ENCODE results near the gene DTNB. TPM values are rescaled to one million over a fixed set of nuclear protein-coding genes. Genes with fewer than 3 reads are reported as not detected.

DTNB gene
- total and polyA plus RNA-seq, 2 donors (not counting 1 experiment from before 2014, with no cell fraction given) = 25.7 to 37.3 TPM

GRCh38 chr2:25543939-25544338, 129.4 kb downstream of the DTNB start:
- Histone ChIP-seq H3K79me2 (ENCODE audit: control insufficient read depth, insufficient read depth, low read length) (no peaks in the 10 kb centered on the region), H3K4me1 (ENCODE audit: control insufficient read depth in 2 of 2, insufficient read depth in 2 of 2, low read length in 2 of 2) (no peaks in the 10 kb centered on the region), H4K20me1 (ENCODE audit: control insufficient read depth, insufficient read depth, low read length, poor library complexity, severe bottlenecking) (no peaks in the 10 kb centered on the region), H3K27ac (ENCODE audit: low read length in 2 of 2) (no peak overlapping the region), H3K9me3 (ENCODE audit: control extremely low read depth in 1 of 3, control insufficient read depth in 2 of 3, insufficient read depth in 1 of 3, low read length in 2 of 3) (no peaks in the 10 kb centered on the region), H3K9ac (ENCODE audit: low read length) (no peak overlapping the region), H3K4me3 (ENCODE audit: control extremely low read depth in 1 of 5, extremely low read depth in 1 of 5, insufficient read depth in 1 of 5, low read depth in 2 of 5, low read length in 4 of 5) (no peak overlapping the region), H2AFZ (ENCODE audit: insufficient read depth, low read depth, low read length, poor library complexity, severe bottlenecking) (no peak overlapping the region), H3K27me3 (replicated peaks in 1 of 4; ENCODE audit: control extremely low read depth in 1 of 4, control insufficient read depth in 3 of 4, insufficient read depth in 4 of 4, low read length in 3 of 4) (no peaks in the 10 kb centered on the region), H3K36me3 (replicated peaks in 1 of 2; ENCODE audit: control extremely low read depth in 1 of 2, control insufficient read depth in 1 of 2, extremely low read depth in 1 of 2, insufficient read depth in 2 of 2, low read length in 1 of 2) (no peaks in the 10 kb centered on the region), H3K4me2 (replicated peaks; ENCODE audit: low read depth, low read length, poor library complexity, severe bottlenecking) (no peak overlapping the region)
- ChIA-PET POLR2A (no interaction called here), CTCF (interaction anchor here (1.0 kb wide), 1 partner anchor 64 kb away, joined by 3 read pairs; no protein-coding TSS in a partner anchor)
- intact Hi-C loops (cut with micrococcal nuclease) = no loop called here
- no peaks in the 10 kb centered on the region for H3K9me3 Mint-ChIP-seq (ENCODE audit: insufficient read depth)
- no peaks in the 10 kb centered on the region for H3K27me3 Mint-ChIP-seq
- no peak overlapping the region for H3K4me3 Mint-ChIP-seq
- ATAC-seq (ENCODE audit: low read depth) = no peak
- H3K27ac Mint-ChIP-seq = no peak overlapping the region
- no peaks in the 10 kb centered on the region for H3K4me1 Mint-ChIP-seq
- WGBS (ENCODE audit: insufficient coverage) = 97% methylated on average over 9 of the region's 10 CpGs
- no peak for DNase-seq
- TF ChIP-seq CTCF (IDR thresholded peaks at IDR 0.05) (no peak), EZH2 (IDR thresholded peaks at IDR 0.05; ENCODE audit: borderline replicate concordance, insufficient read depth, low read depth, low read length, poor library complexity, severe bottlenecking) (no peak)

- ATAC-seq (ENCODE audit: low read depth) = no peak
- ChIA-PET POLR2A (no interaction called here), CTCF (no interaction called here)
- Histone ChIP-seq H3K9me3 (ENCODE audit: control extremely low read depth in 1 of 3, control insufficient read depth in 2 of 3, insufficient read depth in 1 of 3, low read length in 2 of 3) (no peaks in the 10 kb centered on the region), H4K20me1 (ENCODE audit: control insufficient read depth, insufficient read depth, low read length, poor library complexity, severe bottlenecking) (no peaks in the 10 kb centered on the region), H2AFZ (ENCODE audit: insufficient read depth, low read depth, low read length, poor library complexity, severe bottlenecking) (no peak overlapping the region), H3K27ac (ENCODE audit: low read length in 2 of 2) (no peak overlapping the region), H3K4me1 (ENCODE audit: control insufficient read depth in 2 of 2, insufficient read depth in 2 of 2, low read length in 2 of 2) (no peaks in the 10 kb centered on the region), H3K36me3 (replicated peaks in 1 of 2; ENCODE audit: control extremely low read depth in 1 of 2, control insufficient read depth in 1 of 2, extremely low read depth in 1 of 2, insufficient read depth in 2 of 2, low read length in 1 of 2) (no peaks in the 10 kb centered on the region), H3K4me2 (replicated peaks; ENCODE audit: low read depth, low read length, poor library complexity, severe bottlenecking) (no peak overlapping the region), H3K4me3 (ENCODE audit: control extremely low read depth in 1 of 5, extremely low read depth in 1 of 5, insufficient read depth in 1 of 5, low read depth in 2 of 5, low read length in 4 of 5) (no peak overlapping the region), H3K27me3 (replicated peaks in 1 of 4; ENCODE audit: control extremely low read depth in 1 of 4, control insufficient read depth in 3 of 4, insufficient read depth in 4 of 4, low read length in 3 of 4) (no peaks in the 10 kb centered on the region), H3K79me2 (ENCODE audit: control insufficient read depth, insufficient read depth, low read length) (no peaks in the 10 kb centered on the region), H3K9ac (ENCODE audit: low read length) (no peak overlapping the region)
- Mint-ChIP-seq H3K4me1 (no peaks in the 10 kb centered on the region), H3K27me3 (no peaks in the 10 kb centered on the region), H3K27ac (no peak overlapping the region), H3K4me3 (no peak overlapping the region), H3K9me3 (ENCODE audit: insufficient read depth) (no peaks in the 10 kb centered on the region)
- no peak for DNase-seq
- TF ChIP-seq CTCF (IDR thresholded peaks at IDR 0.05) = no peak
- no peak for TF ChIP-seq EZH2 (IDR thresholded peaks at IDR 0.05; ENCODE audit: borderline replicate concordance, insufficient read depth, low read depth, low read length, poor library complexity, severe bottlenecking)
- intact Hi-C loops (cut with micrococcal nuclease) = no loop called here
- 93% methylated on average over 2 of the region's 10 CpGs for WGBS (ENCODE audit: insufficient coverage)
These were observed 132.0 kb downstream of the DTNB start for GRCh38 chr2:25541378-25541777.

Measured in B cell (primary cell).